ENCODE measurements around the gene EVI5L.

EVI5L gene

DNA sequence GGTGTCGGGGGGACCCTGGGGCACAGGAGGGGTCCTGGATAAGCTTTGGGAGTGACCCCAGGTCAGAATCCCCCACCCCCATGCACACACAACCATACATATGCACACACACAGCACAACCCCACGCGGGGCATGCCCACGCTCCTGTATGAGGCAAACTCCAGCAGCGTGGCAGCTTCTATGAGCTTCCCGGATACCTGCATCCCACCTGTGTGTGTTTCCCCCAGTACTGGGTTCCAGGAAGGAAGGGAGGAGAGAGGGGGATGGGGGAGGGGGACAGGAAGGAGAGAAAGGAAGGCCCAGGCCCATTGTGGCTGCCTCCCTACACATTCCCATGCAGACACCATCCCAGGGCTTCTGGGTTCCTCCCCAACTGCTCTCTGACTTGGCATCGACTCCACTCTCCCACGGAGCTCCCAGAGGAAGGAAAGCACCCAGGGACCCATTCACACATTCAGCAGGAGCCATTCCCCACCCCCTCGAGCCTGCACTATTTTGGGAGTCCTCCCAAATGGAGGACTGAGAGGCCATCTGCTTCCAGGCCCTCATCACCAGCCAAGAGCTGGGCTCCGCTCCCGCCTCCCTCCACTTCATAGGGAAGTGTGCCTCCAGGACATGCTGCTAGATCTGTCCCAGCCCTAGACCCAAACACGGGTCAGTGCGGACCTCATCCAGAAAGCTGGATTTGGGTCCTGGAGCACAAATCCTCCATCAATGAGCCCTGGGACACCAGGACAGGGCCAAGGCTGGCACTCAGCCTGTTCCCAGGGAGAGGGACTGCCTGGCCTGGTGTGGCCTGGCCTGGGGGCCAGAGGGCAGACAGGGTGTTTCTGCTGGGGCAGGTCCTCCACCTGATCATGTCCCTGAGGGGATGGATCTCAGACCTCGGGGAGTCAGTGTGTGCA, 30.9 kb downstream of the EVI5L start:
- no peak for DNase-seq (ENCODE audit: low read depth)

DNA sequence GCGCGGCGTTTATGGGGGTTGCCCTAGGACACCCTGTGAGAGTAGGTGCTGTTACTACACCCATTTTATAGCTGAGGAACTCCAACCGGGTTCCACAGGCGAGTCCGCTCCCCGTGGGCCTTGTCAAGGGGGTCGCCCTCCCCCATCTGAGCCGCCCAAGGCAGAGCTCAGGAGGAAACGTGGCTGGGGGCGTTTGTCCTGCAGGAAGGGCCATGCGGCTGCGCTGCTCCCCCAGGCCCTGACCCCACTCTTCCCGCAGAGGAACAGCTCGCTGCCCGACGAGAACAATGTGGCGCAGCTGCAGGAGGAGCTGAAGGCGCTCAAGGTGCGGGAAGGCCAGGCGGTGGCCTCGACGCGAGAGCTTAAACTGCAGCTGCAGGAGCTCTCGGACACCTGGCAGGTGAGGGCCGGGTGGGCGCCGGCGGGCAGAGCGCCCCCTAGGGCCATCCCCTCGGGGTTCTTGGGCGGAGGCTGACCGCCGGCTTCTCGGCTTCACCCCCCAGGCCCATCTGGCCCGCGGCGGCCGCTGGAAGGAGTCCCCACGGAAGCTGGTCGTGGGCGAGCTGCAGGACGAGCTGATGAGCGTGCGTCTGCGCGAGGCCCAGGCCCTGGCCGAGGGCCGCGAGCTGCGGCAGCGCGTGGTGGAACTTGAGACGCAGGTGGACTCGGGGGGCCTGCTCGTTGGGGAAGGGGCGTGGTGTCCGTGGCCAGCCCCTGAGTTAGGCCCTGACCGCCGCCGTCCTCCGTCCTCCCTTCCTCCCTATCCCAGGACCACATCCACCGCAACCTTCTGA, 31.8 kb downstream of the EVI5L start:
- no peak for DNase-seq (ENCODE audit: low read depth)

DNA sequence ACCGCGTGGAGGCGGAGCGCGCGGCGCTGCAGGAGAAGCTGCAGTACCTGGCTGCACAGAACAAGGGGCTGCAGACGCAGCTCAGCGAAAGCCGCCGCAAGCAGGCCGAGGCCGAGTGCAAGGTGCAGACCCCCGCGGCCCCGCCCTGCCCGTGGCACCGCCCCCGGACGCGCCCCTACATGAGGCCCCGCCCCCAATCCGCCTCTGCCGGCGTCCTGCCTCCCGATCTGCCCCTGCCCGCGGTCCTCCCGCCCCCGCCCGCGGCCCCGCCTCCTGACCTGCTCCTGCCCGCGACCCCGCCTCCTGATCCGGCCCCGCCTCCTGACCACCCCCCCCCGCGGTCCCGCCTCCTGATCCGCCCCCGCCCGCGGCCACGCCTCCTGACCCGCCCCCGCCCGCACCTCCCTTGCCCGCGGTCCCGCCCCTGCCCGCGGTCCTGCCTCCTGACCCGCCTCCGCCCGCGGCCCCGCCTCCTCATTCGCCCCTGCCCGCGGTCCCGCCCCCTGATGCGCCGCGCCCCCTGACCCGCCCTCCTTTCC, 32.5 kb downstream of the EVI5L start:
- DNase-seq (ENCODE audit: low read depth), result peak; percentile 82

DNA sequence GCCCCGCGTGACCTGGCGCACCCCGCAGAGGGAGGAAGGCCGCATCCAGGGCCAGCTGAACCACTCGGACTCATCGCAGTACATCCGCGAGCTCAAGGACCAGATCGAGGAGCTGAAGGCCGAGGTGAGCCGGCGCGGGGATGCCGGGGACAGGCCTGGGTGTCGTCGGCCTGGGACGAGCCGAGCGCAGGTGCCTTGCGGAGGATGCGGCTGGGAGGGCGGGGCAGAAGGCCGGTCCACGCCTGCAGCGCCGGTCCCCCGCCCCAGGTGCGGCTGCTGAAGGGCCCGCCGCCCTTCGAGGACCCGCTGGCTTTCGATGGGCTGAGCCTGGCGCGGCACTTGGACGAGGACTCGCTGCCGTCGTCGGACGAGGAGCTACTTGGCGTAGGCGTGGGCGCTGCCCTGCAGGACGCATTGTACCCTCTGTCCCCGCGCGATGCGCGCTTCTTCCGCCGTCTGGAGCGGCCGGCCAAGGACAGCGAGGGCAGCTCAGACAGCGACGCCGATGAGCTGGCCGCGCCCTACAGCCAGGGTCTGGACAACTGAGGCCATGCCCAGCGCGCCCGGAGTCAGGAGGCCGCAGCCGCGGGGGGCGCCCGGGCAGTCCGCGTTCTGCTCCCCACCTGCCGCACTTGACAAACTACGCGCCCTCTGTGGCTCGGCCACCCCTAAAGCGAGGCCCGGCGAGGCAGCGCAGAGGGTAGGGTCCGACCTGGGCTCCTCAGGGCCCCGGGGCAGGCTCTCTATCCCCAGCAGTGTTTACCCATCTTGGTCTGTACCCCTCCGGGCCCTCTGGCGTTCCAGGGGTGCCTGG, 33.3 kb downstream of the EVI5L start:
- no peak for DNase-seq (ENCODE audit: low read depth)

DNA sequence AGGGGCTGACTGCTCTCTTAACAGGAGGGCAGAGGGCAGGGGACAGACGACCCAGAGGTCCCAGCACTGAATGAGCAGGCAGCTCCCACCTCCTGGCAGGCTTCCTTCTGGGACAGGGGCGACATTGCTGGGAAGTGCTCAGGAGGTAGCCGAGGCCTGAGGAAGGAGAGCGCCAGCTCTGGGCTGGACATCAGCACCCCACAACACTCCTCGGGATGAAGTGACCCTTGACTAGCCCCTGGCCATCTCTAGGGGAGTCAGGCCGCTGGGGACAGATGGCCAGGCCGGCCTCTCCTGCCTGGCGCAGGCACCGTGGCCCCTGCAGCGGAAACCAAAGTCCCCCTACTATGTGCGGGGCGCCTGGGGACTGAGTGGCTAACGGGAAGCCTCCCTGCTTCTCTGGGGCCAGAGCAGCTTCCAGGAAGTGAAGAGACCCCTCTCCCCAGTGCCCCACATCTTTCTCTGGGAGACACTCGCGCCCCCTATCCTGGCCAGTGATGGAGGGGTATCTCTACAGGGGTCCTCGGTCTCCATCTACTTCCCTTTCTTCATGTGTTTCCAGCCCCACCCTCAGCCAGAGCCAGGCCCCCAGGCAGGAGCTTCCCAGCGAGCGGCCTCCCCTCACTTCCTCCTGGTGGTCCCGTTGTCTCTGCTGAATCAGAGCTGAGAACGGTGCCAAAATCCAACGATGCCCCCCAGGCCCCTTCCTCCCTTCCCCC, 34.1 kb downstream of the EVI5L start:
- DNase-seq (ENCODE audit: low read depth), result no peak

DNA sequence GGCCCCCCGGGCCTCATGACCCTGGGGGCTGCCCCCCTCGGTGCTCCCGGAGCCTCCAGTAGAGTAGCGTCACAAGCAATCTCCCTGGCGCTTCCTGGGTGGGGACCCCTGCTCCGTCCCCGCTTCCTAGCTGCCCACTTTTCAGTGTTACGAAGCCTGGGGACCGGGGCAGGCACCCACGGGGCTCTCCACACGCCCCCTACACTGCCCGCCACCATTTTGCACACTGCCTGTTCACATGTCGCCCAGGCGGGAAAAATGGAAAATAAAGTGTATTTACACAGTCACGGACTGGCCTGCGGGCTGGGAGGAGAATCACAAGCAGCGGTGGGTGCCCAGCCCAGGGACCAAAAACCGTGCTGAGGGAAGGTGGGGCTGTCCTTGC, 34.7 kb downstream of the EVI5L start:
- DNase-seq (ENCODE audit: low read depth), result no peak

DNA sequence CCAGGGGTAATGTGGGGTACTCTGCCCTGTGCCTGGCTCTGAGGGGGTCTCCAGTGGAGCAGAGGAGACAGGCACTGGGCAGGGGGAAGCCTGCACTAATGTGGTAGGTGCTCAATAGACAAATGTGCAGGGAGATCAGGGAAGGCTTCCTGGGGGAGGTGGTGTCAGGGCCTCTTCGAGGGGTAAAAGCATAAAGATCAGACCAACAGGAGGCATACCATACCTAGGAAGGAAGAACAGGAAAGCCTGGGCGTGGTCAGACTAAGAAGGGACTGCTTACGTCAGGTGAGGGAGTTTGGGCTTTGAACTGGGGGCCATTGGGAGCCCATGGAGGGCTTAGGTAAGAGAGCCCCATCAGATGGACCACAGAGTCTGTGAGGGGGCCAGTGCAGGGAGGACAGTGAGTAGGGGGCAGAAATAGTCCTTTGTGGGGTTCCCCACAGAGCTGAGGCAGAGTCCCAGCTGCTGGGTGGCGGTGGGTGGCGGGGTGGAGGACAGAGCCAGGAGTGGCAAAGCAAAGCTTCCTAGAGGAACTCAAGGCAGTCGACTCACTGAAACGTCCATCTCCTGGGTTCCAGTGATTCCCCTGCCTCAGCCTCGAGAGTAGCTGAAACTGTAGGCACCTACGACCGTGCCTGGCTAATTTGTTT, 35.4 kb downstream of the EVI5L start:
- no peak for DNase-seq (ENCODE audit: low read depth)

DNA sequence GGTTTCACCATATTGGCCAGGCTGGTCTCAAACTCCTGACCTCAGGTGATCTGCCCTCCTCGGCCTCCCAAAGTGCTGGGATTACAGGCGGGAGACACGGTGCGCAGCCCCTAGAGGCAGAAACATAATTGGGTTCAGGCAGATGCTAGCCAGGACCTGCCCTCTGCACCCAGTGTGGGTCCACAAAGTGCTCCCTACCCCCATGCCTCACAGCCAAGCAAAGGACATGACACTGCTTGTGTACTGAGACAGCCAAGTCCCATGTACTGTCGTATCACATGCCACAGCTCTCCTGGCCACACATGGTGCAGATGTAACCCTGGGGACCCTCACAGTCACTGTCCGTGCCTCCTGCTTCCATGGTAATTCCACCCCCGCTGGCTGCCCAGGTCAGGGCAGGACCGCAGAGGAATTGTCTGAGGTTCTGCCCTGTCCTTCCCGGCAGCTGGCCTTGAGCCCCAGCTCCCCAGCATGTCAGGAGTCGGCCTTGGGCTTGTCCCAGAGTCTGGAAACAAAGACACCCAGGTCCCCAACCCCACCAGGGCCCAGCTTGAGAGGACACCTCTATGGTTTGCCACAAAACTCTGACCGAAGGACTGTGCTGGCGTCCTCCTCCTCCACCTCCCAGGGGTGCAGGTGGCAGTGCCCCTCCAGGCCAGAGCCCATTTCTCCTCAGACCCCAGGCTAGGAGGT, 36.5 kb downstream of the EVI5L start:
- DNase-seq (ENCODE audit: low read depth), result no peak

DNA sequence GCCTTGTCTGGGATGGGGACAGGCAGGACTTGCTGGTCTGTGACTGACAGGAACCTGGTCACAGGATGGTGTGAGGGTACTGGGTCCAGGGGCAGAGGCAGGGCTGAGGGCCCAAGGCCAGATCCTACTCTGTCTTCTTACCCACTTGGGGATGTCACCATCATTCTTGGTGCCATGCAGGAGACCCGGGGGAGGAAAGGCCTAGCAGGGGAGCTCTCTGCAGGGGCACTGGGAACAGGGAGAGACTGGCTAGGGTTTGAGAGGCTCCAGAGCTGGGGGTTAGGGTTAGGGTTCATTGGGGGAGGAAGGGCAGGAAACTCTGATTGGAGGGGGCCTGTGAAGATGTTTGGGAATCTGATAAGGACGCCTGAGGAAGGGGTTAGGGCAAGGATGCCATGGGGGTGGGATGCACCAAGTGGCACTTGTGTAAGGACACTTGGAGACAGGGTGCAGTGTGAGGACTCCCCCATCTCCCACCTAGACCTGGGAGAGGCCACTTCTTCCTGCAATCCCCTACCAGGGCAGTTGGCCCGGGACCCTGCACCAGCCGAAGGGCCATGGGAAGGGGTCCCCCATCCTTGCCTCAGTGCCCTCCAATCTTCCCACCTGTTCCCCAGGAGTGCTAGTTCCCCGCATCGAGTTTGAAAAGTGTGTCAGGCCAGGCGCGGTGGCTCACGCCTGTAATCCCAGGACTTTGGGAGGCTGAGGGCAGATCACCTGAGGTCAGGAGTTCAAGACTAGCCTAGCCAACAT, 37.2 kb downstream of the EVI5L start:
- no peak for DNase-seq (ENCODE audit: low read depth)

DNA sequence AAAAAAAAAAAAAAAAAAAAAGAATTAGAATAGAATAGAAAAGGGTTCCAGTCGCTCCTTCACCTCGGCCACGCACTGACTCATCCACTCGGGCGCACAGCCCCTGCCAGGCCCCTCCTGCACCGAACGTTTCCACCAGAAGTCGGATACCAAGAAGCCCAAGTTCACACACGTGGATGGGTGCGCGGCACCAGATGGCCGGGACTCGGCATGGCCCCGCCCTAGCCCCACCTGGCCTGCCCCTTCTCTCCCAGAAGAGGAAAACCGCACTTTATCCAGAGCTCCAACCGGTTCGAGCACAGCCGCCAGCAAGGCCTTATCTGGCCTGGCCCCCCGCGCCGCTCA, 38.3 kb downstream of the EVI5L start:
- no peak for DNase-seq (ENCODE audit: low read depth)

DNA sequence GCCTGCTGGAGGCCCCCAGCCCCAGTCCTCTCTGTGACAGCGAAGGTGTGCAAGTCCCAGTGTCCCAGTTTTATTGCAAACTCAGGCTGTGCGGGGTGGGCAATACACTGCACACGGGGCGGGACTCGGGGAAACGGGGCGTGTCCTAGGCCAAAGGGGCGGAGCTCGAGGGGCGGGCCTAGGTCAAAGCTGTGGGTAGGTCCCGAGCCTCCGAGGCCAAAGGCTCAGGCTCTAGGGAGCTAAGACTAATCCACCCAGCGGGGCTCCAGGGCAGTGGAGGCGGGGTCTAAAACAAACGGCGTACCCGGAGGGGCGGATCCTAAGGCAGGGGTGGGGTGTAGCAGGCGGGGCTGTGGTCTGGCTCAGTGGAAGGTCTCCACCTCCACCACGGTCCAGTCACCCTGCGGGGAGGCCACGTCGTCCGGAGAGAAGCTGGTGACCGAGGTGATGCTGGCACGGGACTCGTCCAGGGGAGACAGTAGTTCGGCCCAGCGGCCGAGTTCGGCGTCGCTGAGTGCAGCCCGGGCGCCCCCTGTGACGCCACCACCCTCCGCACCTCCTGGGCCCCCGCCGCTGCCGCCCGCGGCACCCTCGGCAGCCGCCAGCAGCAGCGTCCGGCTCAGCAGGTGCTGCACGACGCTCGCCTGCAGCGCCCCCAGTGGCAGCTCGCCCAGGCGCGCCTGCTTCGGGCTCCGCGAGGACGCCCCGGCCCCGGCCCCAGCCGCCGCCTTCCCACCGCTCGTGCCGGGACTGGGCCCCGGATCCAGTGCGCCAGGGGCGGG, 38.8 kb downstream of the EVI5L start:
- DNase-seq (ENCODE audit: low read depth), result peak; percentile 55

DNA sequence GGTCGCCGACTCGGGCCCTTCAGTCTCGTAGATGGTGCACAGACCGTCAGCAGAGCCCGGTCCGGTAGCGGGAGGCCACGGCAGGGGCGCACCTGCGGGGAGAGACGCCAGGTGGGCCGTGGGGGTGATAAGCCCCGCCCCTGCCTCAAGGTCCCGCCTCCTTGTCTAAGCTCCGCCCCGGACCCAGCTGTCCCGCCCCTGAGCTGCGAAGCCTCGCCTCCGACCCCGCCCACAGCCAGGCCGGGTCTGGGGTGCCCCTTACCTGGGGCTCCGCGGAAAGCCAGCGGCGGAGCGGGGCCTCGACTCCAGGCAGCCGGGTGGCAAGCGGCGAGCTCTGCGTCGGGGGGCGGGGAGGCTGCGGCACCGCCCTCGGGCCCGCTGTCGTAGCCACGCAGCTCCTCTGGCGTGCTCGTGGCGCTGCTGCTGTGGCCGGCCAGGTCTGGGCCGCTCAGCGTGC, 39.5 kb downstream of the EVI5L start:
- peak; percentile 35 for DNase-seq (ENCODE audit: low read depth)

DNA sequence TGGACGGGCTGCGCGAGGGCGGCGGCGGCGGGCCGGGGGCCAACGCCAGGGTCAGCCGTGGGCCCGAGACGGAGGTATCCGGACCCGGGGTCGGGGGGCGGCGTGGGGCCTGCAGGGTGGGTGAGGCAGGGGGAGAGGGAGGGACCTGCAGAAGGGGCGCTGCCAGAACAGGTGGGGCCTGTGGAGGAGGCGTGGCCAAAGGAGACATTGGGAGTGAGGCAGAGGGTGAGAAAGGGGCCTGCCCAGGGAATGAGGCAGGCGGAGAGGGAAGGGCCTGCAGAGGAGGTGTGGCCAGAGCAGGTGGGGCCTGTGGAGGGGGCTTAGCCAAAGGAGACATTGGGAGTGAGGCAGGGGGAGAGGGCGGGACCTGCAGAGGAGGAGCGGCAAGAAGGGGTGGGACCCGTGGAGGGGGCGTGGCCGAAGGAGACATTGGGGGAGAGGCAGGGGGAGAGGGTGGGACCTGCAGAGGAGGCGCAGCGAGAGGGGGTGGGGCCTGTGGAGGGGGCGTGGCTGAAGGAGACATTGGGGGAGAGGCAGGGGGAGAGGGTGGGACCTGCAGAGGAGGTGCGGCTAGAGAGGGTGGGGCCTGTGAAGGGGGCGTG, 40.0 kb downstream of the EVI5L start:
- no peak for DNase-seq (ENCODE audit: low read depth)

DNA sequence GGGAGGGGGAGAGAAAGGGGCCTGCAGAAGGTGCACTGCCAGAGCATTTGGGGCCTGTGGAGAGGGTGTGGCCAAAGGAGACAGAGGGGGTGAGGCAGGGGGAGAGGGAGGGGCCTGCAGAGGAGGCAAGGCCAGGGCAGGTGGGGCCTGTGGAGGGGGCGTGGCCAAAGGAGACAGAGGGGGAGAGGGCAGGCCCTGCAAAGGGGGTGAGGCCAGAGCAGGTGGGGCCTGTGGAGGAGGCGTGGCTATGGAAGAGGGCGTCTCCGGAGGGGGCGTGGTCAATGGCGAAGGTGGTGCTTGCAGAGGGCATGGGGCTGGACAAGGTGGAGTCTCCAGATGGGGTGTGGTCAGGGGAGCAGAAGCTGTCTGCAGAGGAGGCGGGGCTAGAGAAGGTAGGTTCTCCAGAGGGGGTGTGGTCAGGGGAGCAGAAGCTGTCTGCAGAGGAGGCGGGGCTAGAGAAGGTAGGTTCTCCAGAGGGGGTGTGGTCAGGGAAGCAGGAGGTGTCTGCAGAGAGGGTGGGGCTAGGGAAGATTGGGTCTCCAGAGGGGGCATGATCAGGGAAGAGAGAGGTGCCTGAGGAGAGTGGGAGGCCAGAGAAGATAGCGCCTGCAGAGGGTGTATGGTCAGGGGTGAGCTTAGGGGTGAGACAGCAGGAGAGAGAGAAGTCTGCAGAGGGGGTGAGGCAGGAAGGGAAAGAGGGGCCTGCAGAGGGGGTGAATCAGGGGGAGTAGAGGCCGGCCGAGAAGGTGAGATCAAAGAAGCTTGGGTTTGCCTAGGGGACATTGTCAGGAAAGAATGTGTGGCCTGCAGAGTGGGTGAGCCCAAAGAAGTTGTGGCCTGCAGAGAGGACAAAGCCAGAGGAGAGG, 40.8 kb downstream of the EVI5L start:
- DNase-seq (ENCODE audit: low read depth), result peak; percentile 43

DNA sequence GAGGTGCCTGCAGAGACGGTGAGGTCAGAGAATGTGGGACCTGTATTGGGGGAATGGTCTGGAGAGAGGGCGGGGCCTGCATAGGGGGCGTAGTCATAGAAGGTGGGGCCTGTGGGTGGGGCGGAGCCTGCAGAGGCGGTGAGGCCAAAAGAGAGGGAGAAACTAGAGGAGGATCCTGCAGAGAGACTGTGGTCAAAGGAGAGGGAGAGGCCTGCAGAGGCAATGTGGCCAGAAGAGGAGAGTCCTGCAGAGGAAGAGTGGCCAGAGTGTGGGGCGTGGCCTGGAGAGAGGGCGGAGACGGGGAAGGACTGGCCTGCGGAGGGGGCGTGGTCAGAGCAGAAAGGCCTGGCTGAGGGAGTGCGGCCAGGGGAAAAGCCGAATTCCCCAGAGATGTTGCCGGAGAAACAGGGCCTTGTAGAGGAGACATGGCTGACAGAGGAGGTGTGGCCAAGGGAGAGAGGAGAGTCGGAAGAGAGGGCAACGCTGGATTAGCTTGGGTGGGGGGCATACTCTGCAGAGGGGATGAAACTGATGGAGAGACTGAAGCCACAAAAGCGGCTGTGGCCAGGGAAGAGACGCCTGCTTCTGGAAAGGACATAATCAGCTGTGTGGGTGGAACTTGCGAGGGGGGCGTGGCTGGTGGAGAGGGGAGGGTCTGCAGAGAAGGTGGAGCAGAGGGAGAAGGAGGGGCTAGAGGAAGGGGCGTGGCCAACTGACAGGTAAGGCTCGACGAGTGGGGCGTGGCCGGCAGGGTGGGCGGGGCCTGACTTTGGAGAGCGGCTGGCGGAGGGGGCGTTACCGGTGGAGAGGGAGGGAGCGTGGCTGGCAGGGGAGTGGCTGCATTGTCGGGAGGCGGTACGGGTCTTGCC, 41.7 kb downstream of the EVI5L start:
- peak; percentile 92 for DNase-seq (ENCODE audit: low read depth)
